CD14-positive monocyte (primary cell): ENCODE results near the gene CLN5. TPM values are rescaled to one million over a fixed set of nuclear protein-coding genes. Genes with fewer than 3 reads are reported as not detected.
A peak's percentile ranks its signal among the peaks of the same experiment; 100 is the strongest.

Experiments
- DNase-seq, 3 donors: peaks; one replicate each; pipeline ENCODE4 v3.0.0-alpha.2; 2011 to 2022
- H2AFZ ChIP-seq: 2 replicates; pipeline ENCODE4 v1.6.0; 2012; ENCODE audit warnings: mild to moderate bottlenecking, low read depth, low read length, inconsistent platforms; ENCODE audit not compliant: insufficient read depth, poor library complexity, severe bottlenecking
- H3K27ac ChIP-seq, 2 donors: 1 replicate in 1 of 2; 2 replicates in 1 of 2; pipeline ENCODE4 v1.5.1; 2012 to 2013; ENCODE audit warnings: low read length in 2 of 2, control low read depth in 1 of 2, inconsistent platforms in 1 of 2, low read depth in 1 of 2, mild to moderate bottlenecking in 1 of 2
- H3K27me3 ChIP-seq, 2 donors: one replicate each; pipeline versions ENCODE4 v1.6.0 to v1.6.1; 2011 to 2013; ENCODE audit warnings: low read length in 2 of 2; ENCODE audit not compliant: control insufficient read depth in 2 of 2, insufficient read depth in 2 of 2
- H3K36me3 ChIP-seq, 2 donors: replicated peaks in 1 of 2; 1 replicate in 1 of 2; 2 replicates in 1 of 2; pipeline versions ENCODE4 v1.5.1 to v1.6.1; 2012 to 2013; ENCODE audit warnings: low read length in 2 of 2, control low read depth in 1 of 2, inconsistent platforms in 1 of 2, mild to moderate bottlenecking in 1 of 2; ENCODE audit not compliant: insufficient read depth in 2 of 2, control insufficient read depth in 1 of 2
- H3K4me1 ChIP-seq, 2 donors: 1 replicate in 1 of 2; 2 replicates in 1 of 2; pipeline versions ENCODE4 v1.5.1 to v1.6.1; 2012 to 2013; ENCODE audit warnings: low read length in 2 of 2, control low read depth in 1 of 2, inconsistent platforms in 1 of 2, mild to moderate bottlenecking in 1 of 2, moderate library complexity in 1 of 2; ENCODE audit not compliant: insufficient read depth in 2 of 2, control insufficient read depth in 1 of 2
- H3K4me2 ChIP-seq: replicated peaks from 2 replicates; pipeline ENCODE3; 2012; ENCODE audit warnings: low read length, moderate library complexity, mild to moderate bottlenecking; ENCODE audit not compliant: poor library complexity, severe bottlenecking; ENCODE audit errors: extremely low read depth
- H3K4me3 ChIP-seq, 3 experiments: fragments of 200-600 bp in 1 of 3; sonication (generic) in 1 of 3; replicated peaks in 1 of 3; 1 replicate in 2 of 3; 2 replicates in 1 of 3; pipeline ENCODE4 v1.5.1; 2011 to 2013; ENCODE audit warnings: low read length in 3 of 3, mild to moderate bottlenecking in 3 of 3, control low read depth in 2 of 3, low read depth in 2 of 3, inconsistent platforms in 1 of 3, moderate library complexity in 1 of 3
- H3K79me2 ChIP-seq: 2 replicates; pipeline ENCODE4 v1.6.0; 2012; ENCODE audit warnings: mild to moderate bottlenecking, control low read depth, inconsistent platforms, low read length, moderate library complexity; ENCODE audit not compliant: insufficient read depth
- H3K9ac ChIP-seq: 2 replicates; pipeline ENCODE4 v1.6.0; 2017; ENCODE audit warnings: low read length, mild to moderate bottlenecking; ENCODE audit not compliant: insufficient read depth, poor library complexity, severe bottlenecking
- H3K9me3 ChIP-seq, 2 donors: replicated peaks in 1 of 2; 1 replicate in 1 of 2; 2 replicates in 1 of 2; pipeline versions ENCODE4 v1.5.1 to v1.6.1; 2012 to 2013; ENCODE audit warnings: low read length in 2 of 2, control low read depth in 1 of 2; ENCODE audit not compliant: control insufficient read depth in 1 of 2, insufficient read depth in 1 of 2
- H4K20me1 ChIP-seq: 2 replicates; pipeline ENCODE4 v1.6.0; 2012; ENCODE audit warnings: mild to moderate bottlenecking, low read length, control low read depth, moderate library complexity; ENCODE audit not compliant: insufficient read depth
- H3K27ac Mint-ChIP-seq, 7 donors: one replicate each; pipeline ENCODE4 v1.8.0; 2020; ENCODE audit warnings: mild to moderate bottlenecking in 7 of 7, mixed read lengths in 7 of 7, moderate library complexity in 6 of 7, inconsistent platforms in 2 of 7
- H3K27me3 Mint-ChIP-seq, 3 donors: one replicate each; pipeline ENCODE4 v1.8.0; 2021 to 2022; ENCODE audit warnings: low read depth in 3 of 3, mild to moderate bottlenecking in 3 of 3, mixed read lengths in 3 of 3, moderate library complexity in 3 of 3, inconsistent platforms in 1 of 3
- H3K36me3 Mint-ChIP-seq, 2 donors: one replicate each; pipeline ENCODE4 v1.8.0; 2020; ENCODE audit warnings: mixed read lengths in 2 of 2, inconsistent platforms in 1 of 2, mild to moderate bottlenecking in 1 of 2
- H3K4me1 Mint-ChIP-seq: one replicate; pipeline ENCODE4 v1.8.0; 2020; ENCODE audit warnings: mild to moderate bottlenecking, mixed read lengths
- H3K4me3 Mint-ChIP-seq, 2 donors: one replicate each; pipeline ENCODE4 v1.8.0; 2020; ENCODE audit warnings: mild to moderate bottlenecking in 2 of 2, mixed read lengths in 2 of 2, moderate library complexity in 1 of 2
- H3K9me3 Mint-ChIP-seq, 7 donors: one replicate each; pipeline ENCODE4 v1.8.0; 2020 to 2022; ENCODE audit warnings: mixed read lengths in 7 of 7, mild to moderate bottlenecking in 6 of 7, moderate library complexity in 6 of 7, inconsistent platforms in 2 of 7
- WGBS: methylation state at CpG from one replicate; pipeline ENCODE4 v1.1.5; 2013; ENCODE audit warnings: missing lambda C conversion rate; ENCODE audit not compliant: insufficient coverage; 5-methylcytosine and 5-hydroxymethylcytosine counted together
- intact Hi-C, 2 donors: fragments of 100-400 bp; cut with micrococcal nuclease; formaldehyde crosslinking; loops; one replicate each; pipeline versions ENCODE4 v1.15.0 to v1.15.1; 2023
- polyA plus RNA-seq, 3 donors: library from polyadenylated mRNA; depleted of rRNA in 1 of 3; unstranded in 2 of 3; stranded (reverse) in 1 of 3; fragments of 300-500 nt in 2 of 3; fragments of >200 nt in 1 of 3; fragmentation: Illumina TruSeq in 2 of 3; gene quantifications; 1 replicate in 2 of 3; 2 replicates in 1 of 3; pipeline ENCODE4 v1.2.3, GENCODE V29; 2012 to 2021
- TF ChIP-seq, protein P1 (sequence below): fragments of 200-600 bp; IDR thresholded peaks from one replicate; pipeline ENCODE4 v1.8.0; 2022; ENCODE audit warnings: antibody characterized with exemption, mild to moderate bottlenecking

CLN5 gene
- polyA plus RNA-seq, 3 donors = 9.8 to 22.1 (median 21.5) TPM

DNA sequence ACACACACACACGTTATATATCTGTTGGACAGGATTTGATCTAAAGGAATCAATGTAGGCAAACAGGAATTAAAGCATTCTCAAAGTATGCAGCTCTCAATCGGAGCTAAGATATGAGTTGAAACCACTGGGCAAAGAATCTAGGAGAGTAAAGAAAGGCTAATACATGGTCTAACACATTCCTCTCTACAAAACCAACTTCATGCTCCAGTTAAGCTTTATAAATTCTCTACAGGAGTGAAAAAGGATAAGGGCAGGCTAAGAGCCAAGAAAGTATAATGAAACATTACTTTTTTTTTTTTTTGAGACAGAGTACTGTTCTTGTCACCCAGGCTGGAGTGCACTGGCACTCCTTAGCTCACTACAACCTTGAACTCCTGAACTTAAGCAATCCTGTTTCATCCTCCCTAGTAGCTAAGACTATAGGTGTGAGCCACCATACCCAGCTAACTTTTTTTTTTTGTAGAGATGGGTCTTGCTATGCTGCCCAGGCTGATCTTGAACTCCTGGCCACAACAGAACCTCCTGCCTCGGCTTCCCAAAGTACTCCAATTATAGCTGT lies 24.5 kb downstream of the CLN5 start:
- Mint-ChIP-seq H3K27ac (no peak overlapping the region), H3K9me3 (no peaks in the 10 kb centered on the region), H3K4me3 (no peak overlapping the region), H3K36me3 (peaks cover 67 to 80% of the 10 kb centered on the region in 2 donors), H3K4me1 (peaks cover 7% of the 10 kb centered on the region), H3K27me3 (peaks cover 0 to 2% (median 0%) of the 10 kb centered on the region in 3 donors)
- Histone ChIP-seq H3K27ac (no peak overlapping the region), H3K4me3 (no peak overlapping the region), H3K4me1 (no peaks in the 10 kb centered on the region), H4K20me1 (peaks cover 100% of the 10 kb centered on the region), H3K9ac (no peak overlapping the region), H2AFZ (no peak overlapping the region), H3K36me3 (peaks cover 74 to 99% of the 10 kb centered on the region in 2 donors), H3K79me2 (peaks cover 99% of the 10 kb centered on the region), H3K9me3 (no peaks in the 10 kb centered on the region), H3K27me3 (no peaks in the 10 kb centered on the region), H3K4me2 (no peak overlapping the region)
- 100% methylated on average over 1 of the region's 3 CpGs for WGBS
- DNase-seq = no peak
- intact Hi-C loops = no loop called here
- TF ChIP-seq, protein P1, sequence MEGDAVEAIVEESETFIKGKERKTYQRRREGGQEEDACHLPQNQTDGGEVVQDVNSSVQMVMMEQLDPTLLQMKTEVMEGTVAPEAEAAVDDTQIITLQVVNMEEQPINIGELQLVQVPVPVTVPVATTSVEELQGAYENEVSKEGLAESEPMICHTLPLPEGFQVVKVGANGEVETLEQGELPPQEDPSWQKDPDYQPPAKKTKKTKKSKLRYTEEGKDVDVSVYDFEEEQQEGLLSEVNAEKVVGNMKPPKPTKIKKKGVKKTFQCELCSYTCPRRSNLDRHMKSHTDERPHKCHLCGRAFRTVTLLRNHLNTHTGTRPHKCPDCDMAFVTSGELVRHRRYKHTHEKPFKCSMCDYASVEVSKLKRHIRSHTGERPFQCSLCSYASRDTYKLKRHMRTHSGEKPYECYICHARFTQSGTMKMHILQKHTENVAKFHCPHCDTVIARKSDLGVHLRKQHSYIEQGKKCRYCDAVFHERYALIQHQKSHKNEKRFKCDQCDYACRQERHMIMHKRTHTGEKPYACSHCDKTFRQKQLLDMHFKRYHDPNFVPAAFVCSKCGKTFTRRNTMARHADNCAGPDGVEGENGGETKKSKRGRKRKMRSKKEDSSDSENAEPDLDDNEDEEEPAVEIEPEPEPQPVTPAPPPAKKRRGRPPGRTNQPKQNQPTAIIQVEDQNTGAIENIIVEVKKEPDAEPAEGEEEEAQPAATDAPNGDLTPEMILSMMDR = no peak

DNA sequence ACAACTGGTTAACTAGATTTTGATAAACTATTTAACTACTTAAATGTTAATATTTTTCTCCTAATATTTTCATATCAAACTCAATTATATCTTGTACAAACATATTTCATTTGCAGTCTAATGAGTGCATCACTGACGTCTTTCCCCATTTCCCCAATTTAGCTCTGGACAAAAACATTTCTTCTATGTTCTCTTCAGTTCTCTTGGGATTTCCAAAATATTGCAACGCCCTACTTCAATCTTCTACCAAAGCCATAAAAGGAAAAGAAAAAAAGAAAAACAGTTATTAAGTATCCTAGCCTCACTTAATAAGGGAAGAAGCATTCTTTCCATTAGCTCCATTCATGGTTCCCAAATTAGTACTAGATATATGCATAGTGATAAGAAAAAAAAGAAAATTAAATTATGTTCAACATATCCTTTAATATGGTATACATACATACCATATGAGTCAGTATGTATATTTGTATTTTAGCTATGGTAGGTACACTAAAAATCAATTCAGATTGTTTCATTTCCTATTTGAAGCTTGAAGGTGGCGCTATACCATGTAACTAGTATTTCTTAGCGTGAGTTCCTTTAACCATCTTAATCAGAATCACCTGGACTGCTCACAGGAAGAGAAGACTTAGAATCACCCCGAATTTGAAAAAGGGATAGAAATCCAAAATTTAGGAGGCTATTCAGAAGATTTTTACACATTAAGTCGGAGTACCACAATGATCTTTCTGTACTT lies 25.2 kb downstream of the CLN5 start:
- peak in 1 of 3 donors; percentile 16 for DNase-seq
- H3K79me2 ChIP-seq = peaks cover 99% of the 10 kb centered on the region
- TF ChIP-seq, protein P1 = no peak
- peak overlapping the region in 1 of 7 donors; percentile 22 for H3K27ac Mint-ChIP-seq
- H3K4me3 Mint-ChIP-seq = no peak overlapping the region
- H3K27me3 ChIP-seq = no peaks in the 10 kb centered on the region
- no peak overlapping the region for H2AFZ ChIP-seq
- H3K4me1 Mint-ChIP-seq = peaks cover 12% of the 10 kb centered on the region
- WGBS = no CpG with 5 or more reads among the region's 6 CpGs
- H3K9ac ChIP-seq = no peak overlapping the region
- H3K9me3 ChIP-seq = no peaks in the 10 kb centered on the region
- H4K20me1 ChIP-seq = peaks cover 100% of the 10 kb centered on the region
- H3K9me3 Mint-ChIP-seq = no peaks in the 10 kb centered on the region
- H3K36me3 ChIP-seq = peaks cover 68 to 99% of the 10 kb centered on the region in 2 donors
- H3K4me1 ChIP-seq = peaks cover under 1% of the 10 kb centered on the region in 2 donors
- peaks cover 62 to 73% of the 10 kb centered on the region in 2 donors for H3K36me3 Mint-ChIP-seq
- no peak overlapping the region for H3K4me2 ChIP-seq
- intact Hi-C loops = no loop called here
- H3K4me3 ChIP-seq = no peak overlapping the region
- peaks cover 0 to 2% (median 0%) of the 10 kb centered on the region in 3 donors for H3K27me3 Mint-ChIP-seq
- H3K27ac ChIP-seq = no peak overlapping the region
